Neural progenitor cell (in vitro differentiated cells): ENCODE measurements around the gene ANKRD11.

Source experiments
- EZH2 ChIP-seq: fragments of 200-600 bp; sonication (generic); IDR thresholded peaks from 2 replicates; pipeline ENCODE4 v1.6.1; 2017; ENCODE audit warnings: antibody characterized with exemption, mild to moderate bottlenecking, moderate library complexity
- EZH2phosphoT487 ChIP-seq: fragments of 200-600 bp; sonication (generic); IDR thresholded peaks from 2 replicates; pipeline ENCODE4 v1.6.1; 2017; ENCODE audit warnings: antibody characterized with exemption
- TF ChIP-seq, protein P1 (sequence below): fragments of 200-600 bp; sonication (generic); IDR thresholded peaks from 2 replicates; pipeline ENCODE4 v1.5.1; 2017; ENCODE audit warnings: antibody characterized with exemption, mild to moderate bottlenecking

DNA sequence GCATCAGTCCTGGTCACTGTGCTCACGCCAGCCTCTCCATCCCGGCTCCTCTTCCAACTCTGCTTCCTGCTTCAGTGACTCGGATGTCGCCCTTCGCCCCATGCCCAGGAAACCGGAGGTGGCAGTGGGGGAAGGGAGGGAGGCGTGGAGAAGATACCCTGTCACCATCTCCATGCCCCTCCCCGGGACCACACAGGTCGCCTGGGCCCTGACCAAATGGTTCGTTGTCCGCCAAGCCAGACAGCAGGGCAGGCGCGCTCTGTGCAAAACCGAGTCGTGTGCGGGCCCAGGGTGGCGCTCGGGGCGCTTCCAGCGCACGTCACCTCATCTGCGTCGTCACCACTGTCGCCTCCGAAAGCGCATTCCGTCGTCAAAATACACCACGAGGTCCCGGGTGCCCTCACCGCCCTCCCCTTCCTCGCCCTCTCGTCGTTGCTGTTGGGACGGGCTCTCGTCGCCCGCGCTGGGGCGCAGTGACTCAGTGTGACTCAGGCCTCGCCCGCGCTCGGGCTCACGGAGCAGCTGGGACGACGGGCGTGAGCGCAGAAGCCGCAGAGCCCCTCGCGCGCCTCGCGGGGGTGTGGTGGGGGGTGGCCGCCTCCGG lies 233.6 kb downstream of the ANKRD11 start:
- TF ChIP-seq, protein P1, sequence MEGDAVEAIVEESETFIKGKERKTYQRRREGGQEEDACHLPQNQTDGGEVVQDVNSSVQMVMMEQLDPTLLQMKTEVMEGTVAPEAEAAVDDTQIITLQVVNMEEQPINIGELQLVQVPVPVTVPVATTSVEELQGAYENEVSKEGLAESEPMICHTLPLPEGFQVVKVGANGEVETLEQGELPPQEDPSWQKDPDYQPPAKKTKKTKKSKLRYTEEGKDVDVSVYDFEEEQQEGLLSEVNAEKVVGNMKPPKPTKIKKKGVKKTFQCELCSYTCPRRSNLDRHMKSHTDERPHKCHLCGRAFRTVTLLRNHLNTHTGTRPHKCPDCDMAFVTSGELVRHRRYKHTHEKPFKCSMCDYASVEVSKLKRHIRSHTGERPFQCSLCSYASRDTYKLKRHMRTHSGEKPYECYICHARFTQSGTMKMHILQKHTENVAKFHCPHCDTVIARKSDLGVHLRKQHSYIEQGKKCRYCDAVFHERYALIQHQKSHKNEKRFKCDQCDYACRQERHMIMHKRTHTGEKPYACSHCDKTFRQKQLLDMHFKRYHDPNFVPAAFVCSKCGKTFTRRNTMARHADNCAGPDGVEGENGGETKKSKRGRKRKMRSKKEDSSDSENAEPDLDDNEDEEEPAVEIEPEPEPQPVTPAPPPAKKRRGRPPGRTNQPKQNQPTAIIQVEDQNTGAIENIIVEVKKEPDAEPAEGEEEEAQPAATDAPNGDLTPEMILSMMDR = no peak
- TF ChIP-seq EZH2 (peak; percentile 26), EZH2phosphoT487 (no peak)
